ENCODE results near the gene MVB12B. TPM values are rescaled to one million over a fixed set of nuclear protein-coding genes. Genes with fewer than 3 reads are reported as not detected.

MVB12B gene
- total and polyA plus RNA-seq, 8 donors = 19.9 to 25.3 (median 22.8) TPM

GRCh38 chr9:126420643-126421564 lies 94.3 kb downstream of the MVB12B start:
- Histone ChIP-seq H3K27me3 (no peaks in the 10 kb centered on the region), H3K27ac (peak overlapping the region; percentile 7 to 51), H3K9me3 (no peaks in the 10 kb centered on the region), H3K36me3 (peaks cover 0 to 18% of the 10 kb centered on the region in 2 donors), H3K4me1 (peaks cover 0 to 38% of the 10 kb centered on the region in 2 donors), H3K4me3 (no peak overlapping the region)
- ATAC-seq (peak; percentile 92), DNase-seq (peak in 1 of 4 donors; percentile 57)
- TF ChIP-seq CTCF (IDR thresholded peaks at IDR 0.05) = no peak
- intact Hi-C loops (cut with DNase I) = no loop called here

GRCh38 chr9:126421567-126422428 lies 95.2 kb downstream of the MVB12B start:
- H3K9me3 ChIP-seq = no peaks in the 10 kb centered on the region
- H3K27ac ChIP-seq = peak overlapping the region in 1 of 2 donors; percentile 51
- peaks cover 0 to 18% of the 10 kb centered on the region in 2 donors for H3K36me3 ChIP-seq
- DNase-seq = peak in 1 of 4 donors; percentile 71
- H3K27me3 ChIP-seq = no peaks in the 10 kb centered on the region
- intact Hi-C loops (cut with DNase I) = no loop called here
- H3K4me3 ChIP-seq = no peak overlapping the region
- peaks cover 0 to 38% of the 10 kb centered on the region in 2 donors for H3K4me1 ChIP-seq
- TF ChIP-seq CTCF (IDR thresholded peaks at IDR 0.05) = no peak
- no peak for ATAC-seq

GRCh38 chr9:126423142-126423915 lies 96.7 kb downstream of the MVB12B start:
- ATAC-seq (no peak), DNase-seq (peak in 1 of 4 donors; percentile 36)
- no peak for TF ChIP-seq CTCF (IDR thresholded peaks at IDR 0.05)
- Histone ChIP-seq H3K27ac (peak overlapping the region in 1 of 2 donors; percentile 46), H3K27me3 (no peaks in the 10 kb centered on the region), H3K4me1 (peaks cover 0 to 40% of the 10 kb centered on the region in 2 donors), H3K9me3 (no peaks in the 10 kb centered on the region), H3K4me3 (no peak overlapping the region), H3K36me3 (peaks cover 0 to 18% of the 10 kb centered on the region in 2 donors)
- intact Hi-C loops (cut with DNase I) = no loop called here

GRCh38 chr9:126423916-126424185 lies 97.2 kb downstream of the MVB12B start:
- Histone ChIP-seq H3K9me3 (no peaks in the 10 kb centered on the region), H3K36me3 (peaks cover 0 to 18% of the 10 kb centered on the region in 2 donors), H3K4me3 (no peak overlapping the region), H3K4me1 (peaks cover 0 to 45% of the 10 kb centered on the region in 2 donors), H3K27me3 (no peaks in the 10 kb centered on the region), H3K27ac (peak overlapping the region in 1 of 2 donors; percentile 46)
- ATAC-seq = no peak
- intact Hi-C loops (cut with DNase I) = no loop called here
- TF ChIP-seq CTCF (IDR thresholded peaks at IDR 0.05) = no peak
- no peak for DNase-seq

Data from left lung (tissue), 10 donors.